ENCODE data around the gene SPRR2D. TPM values are rescaled to one million over a fixed set of nuclear protein-coding genes. Genes with fewer than 3 reads are reported as not detected.
"Not testable (repeated sequence)": the region's sequence is repeated elsewhere in the genome, so short reads cannot be mapped to it uniquely, and the experiment has no call there.

Gene SPRR2D
- total and polyA plus RNA-seq, 2 donors (not counting 1 experiment from before 2014, with no cell fraction given): not detected

GRCh38 chr1:153057375-153057774 lies 16.5 kb upstream of the SPRR2D start, which contains the start of gene SPRR2A:
SPRR2A (minus strand) TSS chr1:153057512; CDS start chr1:153056735, 777 bp downstream.
- WGBS (ENCODE audit: insufficient coverage): 56% methylated on average over 2 of the region's 2 CpGs
- H3K4me3 ChIP-seq (ENCODE audit: control extremely low read depth in 1 of 5, extremely low read depth in 1 of 5, insufficient read depth in 1 of 5, low read depth in 2 of 5, low read length in 4 of 5): no peak within 1 kb of the TSS
- no peak within 1 kb of the TSS for H3K4me2 ChIP-seq (replicated peaks; ENCODE audit: low read depth, low read length, poor library complexity, severe bottlenecking)

GRCh38 chr1:153056111-153056510 lies 15.2 kb upstream of the SPRR2D start:
- H3K4me3 Mint-ChIP-seq; H4K20me1 ChIP-seq (ENCODE audit: control insufficient read depth, insufficient read depth, low read length, poor library complexity, severe bottlenecking); H3K27ac ChIP-seq (ENCODE audit: low read length in 2 of 2); H3K27ac Mint-ChIP-seq; DNase-seq; H3K9me3 ChIP-seq (ENCODE audit: control extremely low read depth in 1 of 3, control insufficient read depth in 2 of 3, insufficient read depth in 1 of 3, low read length in 2 of 3); H3K4me2 ChIP-seq (replicated peaks; ENCODE audit: low read depth, low read length, poor library complexity, severe bottlenecking); H3K4me3 ChIP-seq (ENCODE audit: control extremely low read depth in 1 of 5, extremely low read depth in 1 of 5, insufficient read depth in 1 of 5, low read depth in 2 of 5, low read length in 4 of 5); POLR2A ChIA-PET; H3K36me3 ChIP-seq (replicated peaks in 1 of 2; ENCODE audit: control extremely low read depth in 1 of 2, control insufficient read depth in 1 of 2, extremely low read depth in 1 of 2, insufficient read depth in 2 of 2, low read length in 1 of 2); H3K79me2 ChIP-seq (ENCODE audit: control insufficient read depth, insufficient read depth, low read length); H3K4me1 ChIP-seq (ENCODE audit: control insufficient read depth in 2 of 2, insufficient read depth in 2 of 2, low read length in 2 of 2); intact Hi-C loops (cut with micrococcal nuclease); H3K9ac ChIP-seq (ENCODE audit: low read length); ATAC-seq (ENCODE audit: low read depth); H3K9me3 Mint-ChIP-seq (ENCODE audit: insufficient read depth); H3K4me1 Mint-ChIP-seq; CTCF ChIA-PET; H2AFZ ChIP-seq (ENCODE audit: insufficient read depth, low read depth, low read length, poor library complexity, severe bottlenecking); H3K27me3 ChIP-seq (replicated peaks in 1 of 4; ENCODE audit: control extremely low read depth in 1 of 4, control insufficient read depth in 3 of 4, insufficient read depth in 4 of 4, low read length in 3 of 4): not testable (repeated sequence)
- peaks cover 54% of the 10 kb centered on the region for H3K27me3 Mint-ChIP-seq
- 84% methylated on average over 2 of the region's 3 CpGs for WGBS (ENCODE audit: insufficient coverage)

More at GRCh38 chr1:153057375-153057774, 16.5 kb upstream of the SPRR2D start, which contains the start of gene SPRR2A:
- no peaks in the 10 kb centered on the region for H4K20me1 ChIP-seq (ENCODE audit: control insufficient read depth, insufficient read depth, low read length, poor library complexity, severe bottlenecking)
- no peaks in the 10 kb centered on the region for H3K4me1 ChIP-seq (ENCODE audit: control insufficient read depth in 2 of 2, insufficient read depth in 2 of 2, low read length in 2 of 2)
- H3K36me3 ChIP-seq (replicated peaks in 1 of 2; ENCODE audit: control extremely low read depth in 1 of 2, control insufficient read depth in 1 of 2, extremely low read depth in 1 of 2, insufficient read depth in 2 of 2, low read length in 1 of 2): no peaks in the 10 kb centered on the region
- H3K27me3 ChIP-seq (replicated peaks in 1 of 4; ENCODE audit: control extremely low read depth in 1 of 4, control insufficient read depth in 3 of 4, insufficient read depth in 4 of 4, low read length in 3 of 4): peaks cover 0 to 11% (median 3%) of the 10 kb centered on the region in 4 experiments
- DNase-seq: no peak
- Mint-ChIP-seq H3K4me1 (no peaks in the 10 kb centered on the region), H3K27ac (no peak within 1 kb of the TSS), H3K4me3 (no peak within 1 kb of the TSS), H3K27me3 (peaks cover 48% of the 10 kb centered on the region), H3K9me3 (ENCODE audit: insufficient read depth) (no peaks in the 10 kb centered on the region)
- H2AFZ ChIP-seq (ENCODE audit: insufficient read depth, low read depth, low read length, poor library complexity, severe bottlenecking): no peak within 1 kb of the TSS
- peaks cover 0 to 3% (median 0%) of the 10 kb centered on the region in 3 donors for H3K9me3 ChIP-seq (ENCODE audit: control extremely low read depth in 1 of 3, control insufficient read depth in 2 of 3, insufficient read depth in 1 of 3, low read length in 2 of 3)
- no peaks in the 10 kb centered on the region for H3K79me2 ChIP-seq (ENCODE audit: control insufficient read depth, insufficient read depth, low read length)
- ChIA-PET CTCF (no interaction called here), POLR2A (no interaction called here)
- no peak within 1 kb of the TSS for H3K9ac ChIP-seq (ENCODE audit: low read length)
- no peak within 1 kb of the TSS for H3K27ac ChIP-seq (ENCODE audit: low read length in 2 of 2)
- TF ChIP-seq EZH2 (IDR thresholded peaks at IDR 0.05; ENCODE audit: borderline replicate concordance, insufficient read depth, low read depth, low read length, poor library complexity, severe bottlenecking): no peak
- TF ChIP-seq CTCF (IDR thresholded peaks at IDR 0.05): no peak
- no peak for ATAC-seq (ENCODE audit: low read depth)
- intact Hi-C loops (cut with micrococcal nuclease): no loop called here

Measured in B cell (primary cell).